Activated T-cell treated with anti-CD3 and anti-CD28 coated beads, Interleukin-2, amount 50 U/mL, for 4 hours (primary cell): ENCODE measurements around the gene C1orf21. TPM values are rescaled to one million over a fixed set of nuclear protein-coding genes. Genes with fewer than 3 reads are reported as not detected.

Source experiments
- ATAC-seq, 2 donors: fragments of 200-7000 bp; cut with Tn5 transposase; one replicate each; pipeline ENCODE4 v1.10.0; 2021
- DNase-seq: peaks from one replicate; pipeline ENCODE4 v3.0.0-alpha.2; 2020
- H3K27me3 Mint-ChIP-seq: one replicate; pipeline ENCODE4 v1.8.0; 2021; ENCODE audit warnings: low read depth, mixed read lengths
- H3K36me3 Mint-ChIP-seq: one replicate; pipeline ENCODE4 v1.8.0; 2022; ENCODE audit warnings: mixed read lengths; ENCODE audit not compliant: insufficient read depth
- H3K4me1 Mint-ChIP-seq: one replicate; pipeline ENCODE4 v1.8.0; 2021; ENCODE audit warnings: low read depth, mixed read lengths
- H3K4me3 Mint-ChIP-seq: one replicate; pipeline ENCODE4 v1.8.0; 2021; ENCODE audit warnings: mild to moderate bottlenecking, moderate library complexity, mixed read lengths
- H3K9me3 Mint-ChIP-seq: one replicate; pipeline ENCODE4 v1.8.0; 2021; ENCODE audit warnings: mixed read lengths
- total RNA-seq, 3 donors: library from RNA; stranded (reverse); gene quantifications; one replicate each; pipeline ENCODE4 v1.2.1, GENCODE V29; 2021

The C1orf21 gene
- total RNA-seq, 3 donors from 2014 or later = 0.53 to 1.7 (median 0.90) TPM

DNA sequence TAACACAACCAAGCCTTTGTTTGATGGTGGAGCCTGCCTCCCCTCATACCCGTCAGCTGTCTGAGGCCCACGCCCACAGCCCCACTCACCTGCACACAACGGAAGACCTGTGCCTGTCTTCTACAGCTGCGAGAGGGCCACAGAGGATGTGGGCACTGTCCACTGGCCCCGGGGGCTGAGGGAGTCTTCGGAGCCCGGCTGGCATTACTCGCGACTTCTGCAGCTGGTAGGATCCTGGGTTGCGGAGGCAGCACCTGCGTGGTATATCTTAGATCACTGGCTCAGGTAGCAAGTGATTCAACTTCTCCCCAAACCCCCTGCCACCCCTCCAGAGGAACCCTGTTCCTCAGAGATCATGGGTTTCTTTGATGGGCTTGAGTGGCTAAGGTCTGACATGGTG lies 257.9 kb downstream of the C1orf21 start:
- DNase-seq = no peak
- ATAC-seq = no peak
- Mint-ChIP-seq H3K9me3 (no peaks in the 10 kb centered on the region), H3K4me1 (no peaks in the 10 kb centered on the region), H3K4me3 (no peak overlapping the region), H3K27me3 (peaks cover 13% of the 10 kb centered on the region), H3K36me3 (no peaks in the 10 kb centered on the region)

DNA sequence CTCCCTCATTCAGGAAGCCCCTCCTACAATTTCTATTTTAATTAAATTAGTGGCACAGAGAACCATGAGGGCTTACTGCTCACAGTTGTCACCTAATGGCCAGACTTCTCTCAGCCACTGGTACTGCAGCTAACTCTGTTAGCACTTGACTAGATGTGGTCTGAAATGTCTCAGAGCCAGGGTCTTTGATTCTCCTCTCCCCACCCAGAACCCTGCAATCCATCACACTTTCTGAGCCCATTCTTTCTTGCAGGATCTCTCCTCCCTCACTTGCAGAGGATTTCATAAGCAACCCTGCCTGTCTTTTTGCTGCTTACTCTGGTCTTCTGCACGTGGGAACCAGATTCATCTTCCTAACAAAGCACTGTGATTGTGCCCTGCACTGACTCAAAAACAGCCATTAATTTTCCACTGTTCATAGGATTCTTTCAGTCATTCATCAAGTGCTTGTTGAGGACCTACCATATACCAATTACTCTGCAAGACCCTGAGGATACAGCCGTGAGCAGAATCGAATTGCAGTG lies 259.4 kb downstream of the C1orf21 start:
- H3K36me3 Mint-ChIP-seq = no peaks in the 10 kb centered on the region
- H3K4me1 Mint-ChIP-seq = no peaks in the 10 kb centered on the region
- ATAC-seq (no peak), DNase-seq (no peak)
- peaks cover 13% of the 10 kb centered on the region for H3K27me3 Mint-ChIP-seq
- no peak overlapping the region for H3K4me3 Mint-ChIP-seq
- H3K9me3 Mint-ChIP-seq = no peaks in the 10 kb centered on the region

DNA sequence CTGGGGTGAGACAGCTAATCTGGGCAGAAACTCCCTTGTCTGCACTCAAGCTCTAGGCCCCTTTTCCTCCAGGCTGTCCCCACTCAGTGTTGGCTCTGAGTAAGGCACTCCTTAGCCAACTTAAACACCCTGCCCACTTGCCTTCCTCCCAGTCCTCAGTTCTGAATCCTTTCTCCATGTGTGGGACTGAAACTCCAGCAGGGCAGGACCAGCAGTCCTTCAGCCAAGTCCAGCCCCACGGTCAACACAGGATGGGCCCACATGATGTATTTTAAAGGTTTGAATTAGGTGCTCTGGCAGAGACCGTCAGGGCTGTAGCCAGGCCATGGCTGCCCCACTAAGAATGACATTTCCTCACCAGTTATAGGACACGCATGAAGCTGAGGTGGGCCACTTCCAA lies 260.0 kb downstream of the C1orf21 start:
- no peaks in the 10 kb centered on the region for H3K36me3 Mint-ChIP-seq
- ATAC-seq = no peak
- no peaks in the 10 kb centered on the region for H3K4me1 Mint-ChIP-seq
- peaks cover 19% of the 10 kb centered on the region for H3K27me3 Mint-ChIP-seq
- H3K9me3 Mint-ChIP-seq = no peaks in the 10 kb centered on the region
- no peak for DNase-seq
- H3K4me3 Mint-ChIP-seq = no peak overlapping the region

DNA sequence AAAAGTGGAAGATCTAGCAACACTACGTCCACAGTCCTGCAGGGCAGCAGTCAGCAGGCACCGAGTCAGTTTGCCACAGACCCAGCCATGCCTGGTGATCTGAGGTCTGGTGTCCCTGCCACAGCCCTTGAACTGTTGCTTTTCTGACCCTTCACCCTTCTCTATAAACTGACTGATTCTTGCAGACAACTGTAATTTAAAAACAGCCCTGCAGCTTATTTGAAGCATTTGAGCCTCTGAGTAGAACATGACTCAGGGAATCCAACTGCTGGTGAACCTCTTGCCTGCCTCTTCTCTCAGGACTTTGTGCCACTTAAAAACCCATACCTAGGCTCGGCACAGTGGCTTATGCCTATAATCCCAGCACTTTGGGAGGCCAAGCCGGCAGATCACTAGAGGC lies 260.6 kb downstream of the C1orf21 start:
- Mint-ChIP-seq H3K27me3 (peaks cover 13% of the 10 kb centered on the region), H3K36me3 (no peaks in the 10 kb centered on the region), H3K4me1 (no peaks in the 10 kb centered on the region), H3K4me3 (no peak overlapping the region), H3K9me3 (no peaks in the 10 kb centered on the region)
- ATAC-seq (no peak), DNase-seq (no peak)

DNA sequence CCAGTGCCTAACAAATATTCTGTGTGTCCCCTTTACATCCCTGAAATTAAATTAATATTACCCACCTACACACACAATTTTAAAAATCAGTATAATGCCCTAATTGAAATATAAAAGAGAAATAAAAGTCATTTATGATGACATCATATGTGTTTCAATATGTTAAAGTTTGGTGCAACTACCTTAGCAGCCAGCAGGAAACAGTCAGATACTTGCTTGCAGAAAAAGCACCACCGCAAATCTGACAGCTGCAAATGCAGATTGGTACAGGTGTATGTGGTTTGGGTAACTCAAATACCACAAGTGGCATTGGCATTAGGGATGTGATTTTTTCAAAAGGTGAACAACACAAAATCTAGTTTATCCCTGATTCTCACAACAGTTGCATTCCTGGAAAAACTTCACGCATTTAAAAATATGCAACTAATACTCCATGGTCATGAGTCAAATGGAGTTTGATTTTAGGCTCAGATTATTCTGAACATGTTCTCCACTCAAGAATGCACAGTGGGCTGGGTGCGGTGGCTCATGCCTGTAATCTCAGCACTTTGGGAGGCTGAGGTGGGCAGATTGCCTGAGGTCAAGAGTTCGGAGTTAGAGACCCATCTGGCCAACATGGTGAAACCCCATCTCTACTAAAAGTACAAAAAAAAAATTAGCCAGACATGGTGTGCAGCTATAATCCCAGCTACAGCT lies 261.5 kb downstream of the C1orf21 start:
- H3K27me3 Mint-ChIP-seq = peaks cover 10% of the 10 kb centered on the region
- no peak overlapping the region for H3K4me3 Mint-ChIP-seq
- H3K9me3 Mint-ChIP-seq = no peaks in the 10 kb centered on the region
- no peaks in the 10 kb centered on the region for H3K4me1 Mint-ChIP-seq
- ATAC-seq = no peak
- no peaks in the 10 kb centered on the region for H3K36me3 Mint-ChIP-seq
- no peak for DNase-seq

DNA sequence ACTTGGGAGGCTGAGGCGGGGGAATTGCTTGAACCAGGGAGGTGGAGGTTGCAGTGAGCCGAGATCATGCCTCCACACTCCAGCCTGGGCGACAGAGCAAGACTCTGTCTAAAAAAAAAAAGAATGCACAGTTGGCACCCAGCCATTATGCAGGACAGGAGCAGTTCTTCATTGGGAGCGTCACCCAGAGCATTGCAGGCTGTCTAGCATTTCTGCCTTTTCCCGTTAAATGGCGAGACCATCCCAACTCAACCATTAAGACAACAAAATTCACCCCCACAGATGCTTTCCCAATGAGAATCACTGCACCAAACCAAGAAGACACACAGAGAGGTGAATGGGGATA lies 262.0 kb downstream of the C1orf21 start:
- ATAC-seq = no peak
- H3K4me3 Mint-ChIP-seq = no peak overlapping the region
- H3K27me3 Mint-ChIP-seq = peaks cover 9% of the 10 kb centered on the region
- no peaks in the 10 kb centered on the region for H3K4me1 Mint-ChIP-seq
- DNase-seq = no peak
- H3K36me3 Mint-ChIP-seq = no peaks in the 10 kb centered on the region
- no peaks in the 10 kb centered on the region for H3K9me3 Mint-ChIP-seq

DNA sequence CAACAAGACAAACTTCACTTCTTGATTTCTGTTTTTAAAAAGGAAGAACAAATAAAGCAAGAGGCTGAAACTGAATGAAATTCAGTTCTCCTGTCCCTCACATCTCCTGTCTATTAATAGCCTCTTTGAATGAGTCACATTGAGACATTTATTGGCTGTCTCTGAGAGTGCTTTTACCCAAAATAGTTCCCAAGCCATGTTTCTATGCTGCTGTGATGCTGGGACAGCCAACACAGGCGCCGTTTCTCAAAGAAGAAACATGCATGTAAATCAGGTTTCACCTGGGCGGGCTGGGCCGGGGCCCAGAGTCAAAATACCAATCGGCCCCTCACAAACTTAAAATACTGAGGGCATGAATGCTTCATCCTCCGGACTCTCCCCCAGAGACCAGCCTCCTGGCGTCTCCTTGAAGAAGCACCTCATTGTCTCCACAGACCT lies 262.6 kb downstream of the C1orf21 start:
- Mint-ChIP-seq H3K9me3 (no peaks in the 10 kb centered on the region), H3K36me3 (no peaks in the 10 kb centered on the region), H3K27me3 (peaks cover 7% of the 10 kb centered on the region), H3K4me3 (no peak overlapping the region), H3K4me1 (no peaks in the 10 kb centered on the region)
- ATAC-seq = no peak
- DNase-seq = no peak

DNA sequence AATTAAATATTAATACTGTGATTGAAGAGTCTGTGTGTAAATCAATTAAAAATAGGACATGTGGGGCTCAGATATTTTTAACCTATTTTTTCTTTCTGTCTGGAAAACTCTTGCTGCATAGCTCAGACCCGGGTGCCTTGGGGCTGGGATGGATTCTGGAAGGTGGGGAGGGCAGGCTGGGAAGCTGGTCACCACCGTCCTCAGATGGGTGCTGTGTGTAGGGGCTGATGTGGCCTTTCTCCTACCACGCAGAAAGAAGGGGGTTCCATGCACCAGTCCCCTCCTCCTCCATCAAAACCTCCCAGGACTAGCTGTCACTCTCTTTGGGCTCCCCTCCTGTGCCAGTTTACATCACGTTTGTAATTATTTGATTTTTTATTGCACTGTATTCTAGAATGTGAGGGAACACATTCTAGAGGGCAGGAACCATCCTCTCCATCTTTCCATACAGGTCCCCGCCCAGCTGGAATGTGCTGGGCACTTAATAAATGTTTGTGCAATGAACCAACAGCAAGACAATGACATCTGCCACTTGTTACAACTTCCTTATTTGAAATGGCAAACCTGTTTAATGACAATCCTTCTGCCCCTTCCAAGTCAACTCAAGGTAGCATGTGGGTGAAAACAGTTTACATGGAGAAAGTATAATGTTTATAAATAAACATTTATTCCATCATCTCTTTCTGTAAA lies 263.5 kb downstream of the C1orf21 start:
- no peaks in the 10 kb centered on the region for H3K36me3 Mint-ChIP-seq
- peaks cover 7% of the 10 kb centered on the region for H3K27me3 Mint-ChIP-seq
- ATAC-seq (no peak), DNase-seq (no peak)
- H3K9me3 Mint-ChIP-seq = no peaks in the 10 kb centered on the region
- no peaks in the 10 kb centered on the region for H3K4me1 Mint-ChIP-seq
- H3K4me3 Mint-ChIP-seq = no peak overlapping the region

DNA sequence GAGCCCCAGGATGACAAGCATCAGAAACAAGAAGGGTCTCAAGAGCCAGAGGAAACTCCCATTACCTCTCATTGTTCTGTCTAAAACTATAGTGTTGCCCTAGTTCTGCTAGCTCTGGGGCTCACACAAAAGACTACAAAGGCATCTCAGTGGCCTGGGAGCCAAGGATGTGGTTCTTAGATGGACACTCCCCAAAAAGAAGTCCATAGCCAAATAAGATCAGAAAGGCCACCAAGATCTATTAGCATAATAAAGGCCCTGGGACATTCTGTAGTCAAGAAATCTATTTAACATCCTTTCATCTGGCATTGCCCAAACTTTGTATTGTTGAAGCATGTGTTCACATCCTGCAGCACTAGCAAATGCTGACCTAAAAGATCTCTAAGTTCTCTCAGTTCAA lies 268.4 kb downstream of the C1orf21 start:
- ATAC-seq = no peak
- H3K27me3 Mint-ChIP-seq = peaks cover 7% of the 10 kb centered on the region
- H3K4me1 Mint-ChIP-seq = no peaks in the 10 kb centered on the region
- DNase-seq = no peak
- H3K9me3 Mint-ChIP-seq = no peaks in the 10 kb centered on the region
- no peak overlapping the region for H3K4me3 Mint-ChIP-seq
- no peaks in the 10 kb centered on the region for H3K36me3 Mint-ChIP-seq

DNA sequence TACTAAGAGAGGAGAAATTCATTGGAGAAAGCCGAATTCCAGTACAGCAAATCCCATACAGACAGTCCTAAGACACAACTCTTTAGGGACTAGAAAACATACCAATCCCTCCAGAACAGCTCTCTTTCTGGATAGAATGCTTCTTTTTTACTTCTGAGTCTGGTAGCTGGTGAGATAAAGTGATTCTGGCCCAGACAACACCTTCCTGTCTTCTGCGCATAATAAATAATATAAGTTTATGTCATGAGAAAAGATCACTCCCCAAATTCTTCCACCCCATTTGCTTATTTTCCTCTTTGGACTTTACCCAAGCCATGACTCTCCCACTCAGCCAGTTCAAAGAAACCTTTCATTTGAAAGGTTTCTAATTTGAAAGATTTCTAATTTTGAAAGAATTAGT lies 269.4 kb downstream of the C1orf21 start:
- Mint-ChIP-seq H3K36me3 (no peaks in the 10 kb centered on the region), H3K9me3 (no peaks in the 10 kb centered on the region), H3K4me3 (no peak overlapping the region), H3K4me1 (no peaks in the 10 kb centered on the region), H3K27me3 (peaks cover 6% of the 10 kb centered on the region)
- ATAC-seq (no peak), DNase-seq (no peak)

DNA sequence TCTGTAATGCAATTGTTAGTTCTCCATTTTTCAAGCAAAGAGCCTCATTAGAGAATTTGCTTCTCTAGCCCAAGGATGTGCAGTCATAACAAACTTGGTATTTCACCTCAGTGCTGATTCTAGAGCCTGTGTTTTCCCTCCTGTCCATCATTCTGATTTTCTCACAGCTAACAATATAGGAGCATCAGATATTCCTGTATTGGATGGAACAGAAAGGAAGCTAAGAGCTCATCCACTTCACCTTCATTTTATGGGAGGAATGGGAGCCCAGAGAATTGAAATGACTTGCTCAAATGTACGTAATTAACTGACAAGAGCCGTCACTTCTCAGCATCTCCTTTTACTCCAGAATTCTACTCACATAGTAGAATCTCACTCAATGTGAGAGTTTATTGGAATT lies 271.2 kb downstream of the C1orf21 start:
- H3K36me3 Mint-ChIP-seq = no peaks in the 10 kb centered on the region
- H3K4me3 Mint-ChIP-seq = no peak overlapping the region
- ATAC-seq (no peak), DNase-seq (no peak)
- no peaks in the 10 kb centered on the region for H3K27me3 Mint-ChIP-seq
- no peaks in the 10 kb centered on the region for H3K9me3 Mint-ChIP-seq
- peaks cover 4% of the 10 kb centered on the region for H3K4me1 Mint-ChIP-seq

DNA sequence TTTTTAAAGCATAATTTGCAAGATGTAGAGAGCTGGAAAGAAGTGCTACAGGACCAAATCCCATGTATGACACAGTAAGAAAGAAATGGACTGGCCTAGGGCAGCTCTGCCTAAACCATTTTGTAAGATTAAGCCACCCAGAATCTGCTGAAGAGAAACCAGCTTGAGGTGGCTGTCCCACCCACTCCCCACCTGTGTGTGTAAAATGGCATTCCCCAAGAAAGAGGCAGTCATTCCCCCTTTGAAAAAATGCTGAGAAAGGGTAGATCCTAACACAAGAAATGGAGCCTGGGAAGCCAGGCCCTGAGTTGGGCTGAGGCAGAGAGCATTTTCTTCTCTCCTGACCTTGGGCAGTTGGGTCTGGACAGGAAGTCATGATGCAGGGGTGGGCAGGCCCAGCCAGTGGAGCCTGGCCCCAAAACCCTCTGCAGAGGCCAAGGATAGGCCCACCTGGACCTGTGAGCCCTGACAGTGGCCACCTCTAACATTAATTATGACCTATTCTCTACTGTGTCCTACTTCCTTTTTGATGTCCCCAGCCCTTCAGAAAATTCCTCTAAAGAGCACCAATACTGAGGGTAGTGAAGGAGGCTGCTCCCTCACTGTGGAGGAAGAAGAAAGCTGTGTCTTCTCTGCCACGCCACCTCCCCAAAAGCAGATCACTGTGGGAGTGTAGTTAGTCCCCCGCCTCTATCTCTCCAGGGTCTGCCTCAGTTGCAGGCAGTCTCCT lies 273.8 kb downstream of the C1orf21 start:
- H3K36me3 Mint-ChIP-seq = no peaks in the 10 kb centered on the region
- ATAC-seq = no peak
- H3K4me1 Mint-ChIP-seq = peaks cover 9% of the 10 kb centered on the region

DNA sequence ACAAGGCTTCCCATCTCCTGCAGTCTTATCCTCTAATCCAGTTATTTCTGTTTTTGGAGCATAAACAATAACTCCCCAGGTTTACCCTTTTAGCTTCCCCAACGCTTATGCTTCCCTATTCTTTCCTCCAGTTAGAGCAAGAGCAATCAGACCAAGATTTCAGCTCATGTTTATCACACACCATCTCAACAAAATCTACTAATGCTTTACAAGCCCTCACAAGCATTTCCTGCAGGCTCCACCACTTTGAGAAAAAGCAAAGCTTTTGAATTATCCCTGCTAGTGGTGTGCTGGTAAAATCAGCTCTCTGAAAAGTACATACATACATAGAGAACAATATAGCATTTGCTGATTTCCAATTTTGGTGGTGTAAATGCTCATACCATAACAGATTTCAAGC lies 275.0 kb downstream of the C1orf21 start:
- no peak for DNase-seq
- Mint-ChIP-seq H3K9me3 (no peaks in the 10 kb centered on the region), H3K4me3 (no peak overlapping the region)

More for the DNA sequence above, 273.8 kb downstream of the C1orf21 start:
- Mint-ChIP-seq H3K9me3 (no peaks in the 10 kb centered on the region), H3K27me3 (peaks cover 17% of the 10 kb centered on the region), H3K4me3 (no peak overlapping the region)
- DNase-seq = no peak

DNA sequence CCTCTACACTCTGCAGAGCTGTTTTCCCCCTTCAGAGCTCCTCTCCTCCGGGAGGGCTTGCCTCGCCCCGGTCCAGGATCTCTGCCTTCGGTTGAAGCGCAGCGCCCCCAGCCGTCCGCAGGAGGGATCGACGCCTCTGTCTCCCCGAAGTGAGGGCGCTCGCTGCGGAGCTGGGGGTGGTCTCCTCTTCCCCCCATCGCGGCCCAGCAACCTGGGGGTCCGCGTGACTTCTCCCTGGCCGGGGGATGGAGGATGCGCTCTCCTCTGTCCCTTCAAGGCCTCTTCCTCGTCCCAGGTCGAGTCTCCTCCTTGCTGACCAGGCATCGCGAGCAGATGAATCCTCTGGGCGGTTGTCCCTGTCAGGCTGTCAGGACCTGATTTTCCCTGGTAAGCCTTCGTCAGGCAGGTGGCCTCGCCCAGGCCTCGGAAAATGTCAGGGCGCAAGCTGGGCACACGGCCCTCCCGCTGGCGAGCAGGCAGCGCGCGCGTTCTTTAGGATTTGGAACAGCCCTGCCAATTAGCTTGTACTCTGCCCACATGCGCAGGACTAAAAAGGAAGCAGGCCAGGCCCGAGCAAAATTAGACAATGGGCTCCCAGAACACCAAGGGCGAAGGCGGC lies 277.3 kb downstream of the C1orf21 start:
- peak; percentile 28 to 63 for ATAC-seq
- peak; percentile 10 for DNase-seq
- Mint-ChIP-seq H3K4me1 (peaks cover 9% of the 10 kb centered on the region), H3K4me3 (no peak overlapping the region), H3K36me3 (no peaks in the 10 kb centered on the region), H3K9me3 (no peaks in the 10 kb centered on the region), H3K27me3 (peaks cover 19% of the 10 kb centered on the region)

More for the DNA sequence above, 275.0 kb downstream of the C1orf21 start:
- no peak for ATAC-seq
- Mint-ChIP-seq H3K36me3 (no peaks in the 10 kb centered on the region), H3K4me1 (peaks cover 9% of the 10 kb centered on the region), H3K27me3 (peaks cover 18% of the 10 kb centered on the region)
